HepG2 (cell line): ENCODE data around the gene CDK14. TPM values are rescaled to one million over a fixed set of nuclear protein-coding genes. Genes with fewer than 3 reads are reported as not detected.

Source experiments
- ATAC-seq: fragments of 200-7000 bp; cut with Tn5 transposase; 3 replicates; pipeline ENCODE4 v1.9.1; 2020; ENCODE audit warnings: mild to moderate bottlenecking, moderate library complexity
- BruUV-seq: library from RNA; stranded (reverse); fragments of 400-500 nt; replicated peaks from 2 replicates; lab custom pipeline; 2021; lab: Mats Ljungman, UMichigan
- CTCF ChIA-PET: fragments of 300-600 bp; formaldehyde crosslinking; extraction: SDS; loops from one replicate; lab custom pipeline; 2021; ENCODE audit warnings: low total read pairs, inconsistent platforms, low intra/inter-chr PET ratio; lab: Yijun Ruan, JAX
- POLR2A ChIA-PET: fragments of 350-600 bp; sonication (Branson Sonifier 250); formaldehyde crosslinking; loops from one replicate; lab custom pipeline; 2020; ENCODE audit warnings: antibody characterized with exemption, inconsistent platforms; lab: Yijun Ruan, JAX
- DNase-seq: peaks from one replicate; pipeline ENCODE4 v3.0.0-alpha.2; 2015; ENCODE audit warnings: low spot score
- FAIRE-seq: peaks from 3 replicates; lab custom pipeline; 2011; peaks lifted over from hg19 to GRCh38; lab: Jason Lieb, UNC
- H2AFZ ChIP-seq: one replicate; pipeline ENCODE4 v1.6.1; 2011; ENCODE audit warnings: low read length, inconsistent platforms
- H3K27ac ChIP-seq: fragments of 300-600 bp; 3 replicates; pipeline ENCODE4 v1.8.0; 2011; ENCODE audit warnings: mixed run types, mild to moderate bottlenecking, mixed read lengths, low read length, inconsistent platforms; ENCODE audit not compliant: insufficient read depth; ENCODE audit errors: extremely low read length
- H3K27me3 ChIP-seq, 2 experiments: fragments of 200-600 bp in 1 of 2; 2 replicates in 1 of 2; 3 replicates in 1 of 2; pipeline versions ENCODE4 v1.6.0 to v1.8.0; 2011; ENCODE audit warnings: low read length in 2 of 2, mild to moderate bottlenecking in 2 of 2, moderate library complexity in 2 of 2, inconsistent platforms in 1 of 2; ENCODE audit not compliant: insufficient read depth in 2 of 2, control insufficient read depth in 1 of 2
- H3K36me3 ChIP-seq, 2 experiments: fragments of 200-600 bp in 1 of 2; replicated peaks in 1 of 2; 2 replicates in 1 of 2; 3 replicates in 1 of 2; pipeline versions ENCODE4 v1.5.1 to v1.8.0; 2011; ENCODE audit warnings: low read length in 2 of 2, inconsistent platforms in 1 of 2; ENCODE audit not compliant: insufficient read depth in 2 of 2, control insufficient read depth in 1 of 2
- H3K4me1 ChIP-seq: 2 replicates; pipeline ENCODE4 v1.5.1; 2012; ENCODE audit warnings: low read length, inconsistent platforms; ENCODE audit not compliant: insufficient read depth
- H3K4me2 ChIP-seq: 2 replicates; pipeline ENCODE4 v1.6.0; 2011; ENCODE audit warnings: low read depth, low read length, inconsistent platforms
- H3K4me3 ChIP-seq, 3 experiments: fragments of 200-600 bp in 1 of 3; sonication (generic), shearing (Covaris generic) in 1 of 3; replicated peaks in 1 of 3; 2 replicates each; pipeline ENCODE4 v1.5.1; 2011 to 2016; ENCODE audit warnings: low read length in 3 of 3, inconsistent platforms in 2 of 3, low read depth in 2 of 3, mild to moderate bottlenecking in 2 of 3, control low read depth in 1 of 3, mixed read lengths in 1 of 3; ENCODE audit not compliant: insufficient read depth in 1 of 3
- H3K79me2 ChIP-seq: one replicate; pipeline ENCODE4 v1.6.1; 2011; ENCODE audit warnings: low read length, inconsistent platforms; ENCODE audit not compliant: insufficient read depth
- H3K9ac ChIP-seq: 2 replicates; pipeline ENCODE4 v1.6.0; 2011; ENCODE audit warnings: mild to moderate bottlenecking, low read depth, low read length, inconsistent platforms; ENCODE audit not compliant: insufficient read depth
- H3K9me3 ChIP-seq: 2 replicates; pipeline ENCODE4 v1.5.1; 2012; ENCODE audit warnings: mild to moderate bottlenecking, low read length
- H4K20me1 ChIP-seq: 2 replicates; pipeline ENCODE4 v1.6.0; 2011; ENCODE audit warnings: inconsistent platforms, mild to moderate bottlenecking, low read length, moderate library complexity; ENCODE audit not compliant: insufficient read depth
- CBX5 ChIP-seq: sonication (generic); formaldehyde crosslinking; IDR thresholded peaks from 2 replicates; pipeline ENCODE4 v1.4.0; 2020; ENCODE audit warnings: missing genetic modification reagents, borderline replicate concordance
- CHCHD3 ChIP-seq: sonication (generic); formaldehyde crosslinking; IDR thresholded peaks from 2 replicates; pipeline ENCODE4 v1.8.0; 2022; ENCODE audit warnings: mild to moderate bottlenecking, missing genetic modification reagents, moderate library complexity
- GTF3A ChIP-seq: sonication (generic); formaldehyde crosslinking; conservative IDR thresholded peaks from 2 replicates; pipeline ENCODE4 v1.4.0; 2020; ENCODE audit warnings: mild to moderate bottlenecking, missing genetic modification reagents
- KLF15 ChIP-seq: sonication (generic); formaldehyde crosslinking; IDR thresholded peaks from 2 replicates; pipeline ENCODE4 v1.8.1; 2023; ENCODE audit warnings: borderline replicate concordance, mild to moderate bottlenecking, inconsistent platforms, missing genetic modification reagents, mixed read lengths
- MIER2 ChIP-seq: IDR thresholded peaks from 2 replicates; pipeline ENCODE4 v1.6.1; 2016; ENCODE audit warnings: missing biosample characterization, missing genetic modification reagents
- NR2C2 ChIP-seq: sonication (generic); formaldehyde crosslinking; IDR thresholded peaks from 2 replicates; pipeline ENCODE4 v1.4.0; 2020; ENCODE audit warnings: missing genetic modification reagents, mild to moderate bottlenecking, moderate library complexity, borderline replicate concordance
- NR3C1 ChIP-seq: sonication (generic); formaldehyde crosslinking; IDR thresholded peaks from 2 replicates; pipeline ENCODE4 v1.4.0; 2020; ENCODE audit warnings: missing genetic modification reagents
- TBX2 ChIP-seq: sonication (generic); formaldehyde crosslinking; IDR thresholded peaks from 2 replicates; pipeline ENCODE4 v1.5.0; 2020; ENCODE audit warnings: missing genetic modification reagents, mild to moderate bottlenecking, borderline replicate concordance
- ZBED4 ChIP-seq: sonication (generic); formaldehyde crosslinking; IDR thresholded peaks from 2 replicates; pipeline ENCODE4 v1.4.0; 2020; ENCODE audit warnings: missing genetic modification reagents, borderline replicate concordance
- ZBTB7A ChIP-seq: sonication (generic); formaldehyde crosslinking; IDR thresholded peaks from 2 replicates; pipeline ENCODE4 v1.8.0; 2022; ENCODE audit warnings: mild to moderate bottlenecking, missing genetic modification reagents
- ZNF143 ChIP-seq: sonication (generic); formaldehyde crosslinking; IDR thresholded peaks from 2 replicates; pipeline ENCODE4 v1.4.0; 2020; ENCODE audit warnings: missing genetic modification reagents
- ZNF569 ChIP-seq: sonication (generic); formaldehyde crosslinking; IDR thresholded peaks from 2 replicates; pipeline ENCODE4 v1.5.0; 2020; ENCODE audit warnings: mild to moderate bottlenecking, missing genetic modification reagents, moderate library complexity, borderline replicate concordance
- ZNF784 ChIP-seq: sonication (generic); formaldehyde crosslinking; IDR thresholded peaks from 2 replicates; pipeline ENCODE4 v1.5.1; 2020; ENCODE audit warnings: missing genetic modification reagents, mild to moderate bottlenecking, borderline replicate concordance
- ZSCAN29 ChIP-seq: sonication (generic); formaldehyde crosslinking; conservative IDR thresholded peaks from 2 replicates; pipeline ENCODE4 v1.4.0; 2020; ENCODE audit warnings: mild to moderate bottlenecking, missing genetic modification reagents
- WGBS: methylation state at CpG from one replicate; pipeline ENCODE4 v1.1.6; 2017; ENCODE audit warnings: low lambda C conversion rate; 5-methylcytosine and 5-hydroxymethylcytosine counted together
- in situ Hi-C: cut with HindIII; loops from 2 replicates; pipeline ENCODE4 v1.10.0; 2017; ENCODE audit warnings: low pct_unique_long_range_greater_than_20kb; ENCODE audit not compliant: extremely low pct_ligation_motif_present
- intact Hi-C: fragments of 100-400 bp; cut with micrococcal nuclease; formaldehyde crosslinking; loops from one replicate; pipeline ENCODE4 v1.10.0; 2022; ENCODE audit not compliant: unreplicated experiment
- polyA plus RNA-seq, 8 experiments: library from polyadenylated mRNA; depleted of rRNA in 3 of 8; stranded (reverse) in 7 of 8; unstranded in 1 of 8; fragments of >200 nt; fragmentation: Illumina TruSeq in 4 of 8; extraction: Trizol in 4 of 8; gene quantifications; 2 replicates each; pipeline versions ENCODE4 v1.2.1 to v1.2.3, GENCODE V29; 2011 to 2016; ENCODE audit warnings: low read depth in 4 of 8, missing spikeins in 1 of 8, mixed read lengths in 1 of 8; ENCODE audit not compliant: insufficient read depth in 1 of 8
- total RNA-seq, 5 experiments: library from RNA; depleted of rRNA; stranded (reverse); fragments of >200 nt; fragmentation: Illumina TruSeq; extraction: Trizol; gene quantifications; 2 replicates each; pipeline ENCODE4 v1.2.3, GENCODE V29; 2016; ENCODE audit warnings: low read depth in 1 of 5
- TF ChIP-seq, protein P1 (sequence below): fragments of 450-650 bp; IDR thresholded peaks from 2 replicates; pipeline ENCODE4 v1.6.1; 2017; ENCODE audit warnings: mild to moderate bottlenecking

CDK14 gene
- total and polyA plus RNA-seq, 2 of the 13 experiments (the other 11 are each of a cell fraction or from before 2014, with no cell fraction given), result 0.26 to 0.71 TPM

- H3K27me3 ChIP-seq, result no peaks in the 10 kb centered on the region
- no peaks in the 10 kb centered on the region for H3K9me3 ChIP-seq
- FAIRE-seq, result no peak
- no peaks in the 10 kb centered on the region for H3K4me1 ChIP-seq
- no peak for DNase-seq
- H3K79me2 ChIP-seq, result no peaks in the 10 kb centered on the region
- POLR2A ChIA-PET, result no interaction called here
- H2AFZ ChIP-seq, result no peak overlapping the region
- intact Hi-C loops, result no loop called here
- no peaks in the 10 kb centered on the region for H4K20me1 ChIP-seq
- H3K36me3 ChIP-seq, result no peaks in the 10 kb centered on the region
- no peak overlapping the region for H3K4me3 ChIP-seq
- BruUV-seq, result no TSS peak
- no peak overlapping the region for H3K9ac ChIP-seq
- H3K27ac ChIP-seq, result no peak overlapping the region
- in situ Hi-C loops, result no loop called here
- CTCF ChIA-PET, result no interaction called here
- TF ChIP-seq NR2C2 (CRISPR knock-in tag) (no peak), ZNF784 (CRISPR knock-in tag) (no peak), ZNF143 (CRISPR knock-in tag) (no peak), CHCHD3 (no peak), ZBTB7A (no peak), KLF15 (CRISPR knock-in tag) (no peak), TBX2 (no peak), ZBED4 (CRISPR knock-in tag) (no peak), MIER2 (no peak), GTF3A (no peak), CBX5 (CRISPR knock-in tag) (no peak), NR3C1 (CRISPR knock-in tag) (no peak), ZSCAN29 (CRISPR knock-in tag) (no peak), ZNF569 (no peak)
- TF ChIP-seq, protein P1, sequence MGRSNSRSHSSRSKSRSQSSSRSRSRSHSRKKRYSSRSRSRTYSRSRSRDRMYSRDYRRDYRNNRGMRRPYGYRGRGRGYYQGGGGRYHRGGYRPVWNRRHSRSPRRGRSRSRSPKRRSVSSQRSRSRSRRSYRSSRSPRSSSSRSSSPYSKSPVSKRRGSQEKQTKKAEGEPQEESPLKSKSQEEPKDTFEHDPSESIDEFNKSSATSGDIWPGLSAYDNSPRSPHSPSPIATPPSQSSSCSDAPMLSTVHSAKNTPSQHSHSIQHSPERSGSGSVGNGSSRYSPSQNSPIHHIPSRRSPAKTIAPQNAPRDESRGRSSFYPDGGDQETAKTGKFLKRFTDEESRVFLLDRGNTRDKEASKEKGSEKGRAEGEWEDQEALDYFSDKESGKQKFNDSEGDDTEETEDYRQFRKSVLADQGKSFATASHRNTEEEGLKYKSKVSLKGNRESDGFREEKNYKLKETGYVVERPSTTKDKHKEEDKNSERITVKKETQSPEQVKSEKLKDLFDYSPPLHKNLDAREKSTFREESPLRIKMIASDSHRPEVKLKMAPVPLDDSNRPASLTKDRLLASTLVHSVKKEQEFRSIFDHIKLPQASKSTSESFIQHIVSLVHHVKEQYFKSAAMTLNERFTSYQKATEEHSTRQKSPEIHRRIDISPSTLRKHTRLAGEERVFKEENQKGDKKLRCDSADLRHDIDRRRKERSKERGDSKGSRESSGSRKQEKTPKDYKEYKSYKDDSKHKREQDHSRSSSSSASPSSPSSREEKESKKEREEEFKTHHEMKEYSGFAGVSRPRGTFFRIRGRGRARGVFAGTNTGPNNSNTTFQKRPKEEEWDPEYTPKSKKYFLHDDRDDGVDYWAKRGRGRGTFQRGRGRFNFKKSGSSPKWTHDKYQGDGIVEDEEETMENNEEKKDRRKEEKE, result no peak
- no peak for ATAC-seq
- WGBS, result 3% methylated on average over 2 of the region's 2 CpGs
- H3K4me2 ChIP-seq, result no peak overlapping the region
These were observed 323.7 kb downstream of the CDK14 start for GRCh38 chr7:90919816-90920215.
